ENCODE data around the gene LLGL2.

LLGL2 gene

DNA sequence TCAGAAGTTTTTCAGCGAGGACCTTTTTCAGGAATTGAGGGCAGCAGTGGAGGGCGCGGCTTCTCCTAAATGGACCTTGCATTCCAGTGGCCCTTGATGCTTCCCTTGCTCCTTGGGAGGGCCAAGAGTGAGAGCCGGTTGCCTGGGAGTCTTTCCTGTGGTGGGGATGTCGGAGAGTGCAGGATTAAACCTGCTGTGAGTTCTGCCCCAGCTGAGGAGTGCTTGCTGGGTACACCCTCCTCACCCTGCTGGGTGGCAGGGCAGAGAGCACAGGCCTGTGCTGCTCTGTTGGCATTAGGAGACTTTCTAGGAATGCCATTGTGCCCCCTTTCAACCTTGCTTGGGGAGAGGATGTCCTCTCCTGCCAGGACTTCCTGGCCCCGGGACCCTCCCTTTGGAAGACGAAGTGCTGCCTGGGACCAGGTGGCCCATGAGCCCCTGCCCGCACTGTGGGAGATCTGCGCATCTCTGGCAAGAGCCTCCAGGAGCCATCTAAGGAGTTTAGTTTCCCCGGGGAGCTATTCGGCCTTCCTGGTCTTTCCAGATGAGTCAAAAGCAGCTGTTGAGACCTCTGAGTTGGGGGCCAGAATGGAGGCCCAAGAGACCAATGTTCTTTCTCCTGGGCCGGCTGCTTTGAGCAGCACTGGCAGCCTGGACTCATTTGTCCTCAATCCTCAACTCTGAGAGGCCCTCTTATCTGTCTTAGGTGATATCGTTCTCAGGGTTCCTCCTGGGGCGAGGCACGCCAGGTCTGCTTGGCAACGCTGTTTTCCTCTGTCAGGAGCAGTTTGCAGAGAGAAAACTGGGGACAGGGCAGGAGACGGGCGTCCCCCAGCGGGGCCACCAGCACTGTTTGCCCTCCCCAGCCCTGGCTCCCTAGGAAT, 5.6 kb downstream of the LLGL2 start:
- Histone ChIP-seq H4K20me1 (peaks cover 44% of the 10 kb centered on the region), H3K4me3 (no peak overlapping the region), H3K4me2 (peak overlapping the region; percentile 52), H3K27me3 (peaks cover 13% of the 10 kb centered on the region; the same call in 1 of the 2 replicates), H3K36me3 (peaks cover 28% of the 10 kb centered on the region), H3K4me1 (peaks cover 59% of the 10 kb centered on the region), H3K9ac (0 out of 2 replicates have a peak overlapping the region, but pooled peaks have one; percentile 1), H3K27ac (no peak overlapping the region; the same call in 1 of the 2 replicates), H3K9me3 (no peaks in the 10 kb centered on the region)
- TF ChIP-seq Cebpa-rat (IDR thresholded peaks at IDR 0.05): no peak

DNA sequence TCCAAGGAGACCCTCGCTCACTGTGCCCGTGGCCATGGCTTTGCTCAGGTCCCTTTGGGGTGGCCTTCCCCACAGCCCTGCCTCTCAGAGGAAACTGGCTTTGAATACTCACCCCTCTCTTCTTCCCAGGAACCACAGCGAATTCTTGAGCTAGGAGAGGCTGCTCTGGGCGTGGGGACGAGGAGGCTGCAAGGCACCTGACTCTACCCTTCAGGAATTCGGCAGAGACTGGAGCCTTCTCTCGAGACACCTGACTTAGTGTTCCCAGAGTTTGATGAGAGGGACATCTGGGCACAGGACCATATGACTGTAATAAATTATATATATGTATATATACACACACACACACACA, 6.2 kb downstream of the LLGL2 start:
- Histone ChIP-seq H3K4me3 (no peak overlapping the region), H3K27me3 (peaks cover 7% of the 10 kb centered on the region; the same call in 1 of the 2 replicates), H3K9ac (no peak overlapping the region), H3K27ac (no peak overlapping the region; the same call in 1 of the 2 replicates), H3K4me2 (peak overlapping the region; percentile 52), H3K9me3 (no peaks in the 10 kb centered on the region), H3K4me1 (peaks cover 57% of the 10 kb centered on the region), H3K36me3 (peaks cover 28% of the 10 kb centered on the region), H4K20me1 (peaks cover 41% of the 10 kb centered on the region)
- TF ChIP-seq Cebpa-rat (IDR thresholded peaks at IDR 0.05): no peak

- Histone ChIP-seq H4K20me1 (peaks cover 35% of the 10 kb centered on the region), H3K27ac (peak overlapping the region; percentile 64), H3K4me2 (peak overlapping the region; percentile 68), H3K27me3 (no peaks in the 10 kb centered on the region), H3K9me3 (no peaks in the 10 kb centered on the region), H3K4me3 (no peak overlapping the region), H3K36me3 (peaks cover 34% of the 10 kb centered on the region), H3K9ac (peak overlapping the region; percentile 11; the same call in 1 of the 2 replicates), H3K4me1 (peaks cover 43% of the 10 kb centered on the region)
- TF ChIP-seq Cebpa-rat (IDR thresholded peaks at IDR 0.05): no peak
Measured at GRCh38 chr17:75535119-75535537, 9.6 kb downstream of the LLGL2 start.

DNA sequence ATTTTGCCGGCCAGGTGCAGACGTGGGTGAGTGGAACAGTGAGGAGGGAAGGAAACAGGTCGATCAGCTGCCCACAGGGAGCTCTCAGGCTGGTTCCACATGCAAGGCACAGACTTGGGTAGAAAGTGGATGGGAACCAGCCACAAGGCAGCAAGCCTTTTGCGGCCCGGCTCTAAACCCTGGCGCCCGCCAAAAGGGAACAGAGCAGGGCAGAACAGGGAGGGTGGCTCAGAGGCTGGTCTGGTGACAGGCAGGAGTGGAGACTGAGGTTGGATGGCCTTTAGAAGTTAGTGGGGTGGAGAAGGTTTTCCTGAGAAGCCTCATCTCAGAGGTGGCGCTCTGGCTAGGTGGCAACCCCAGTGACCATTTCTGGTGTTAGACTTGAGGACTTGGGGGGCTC, 10.4 kb downstream of the LLGL2 start:
- H3K4me1 ChIP-seq: peaks cover 37% of the 10 kb centered on the region
- H3K27me3 ChIP-seq: no peaks in the 10 kb centered on the region
- no peaks in the 10 kb centered on the region for H3K9me3 ChIP-seq
- no peak overlapping the region for H3K4me3 ChIP-seq
- peaks cover 39% of the 10 kb centered on the region for H3K36me3 ChIP-seq
- TF ChIP-seq Cebpa-rat (IDR thresholded peaks at IDR 0.05): no peak
- peaks cover 36% of the 10 kb centered on the region for H4K20me1 ChIP-seq
- peak overlapping the region; percentile 68 for H3K4me2 ChIP-seq
- peak overlapping the region; percentile 11; the same call in 1 of the 2 replicates for H3K9ac ChIP-seq
- H3K27ac ChIP-seq: peak overlapping the region; percentile 64; the same call in 1 of the 2 replicates

DNA sequence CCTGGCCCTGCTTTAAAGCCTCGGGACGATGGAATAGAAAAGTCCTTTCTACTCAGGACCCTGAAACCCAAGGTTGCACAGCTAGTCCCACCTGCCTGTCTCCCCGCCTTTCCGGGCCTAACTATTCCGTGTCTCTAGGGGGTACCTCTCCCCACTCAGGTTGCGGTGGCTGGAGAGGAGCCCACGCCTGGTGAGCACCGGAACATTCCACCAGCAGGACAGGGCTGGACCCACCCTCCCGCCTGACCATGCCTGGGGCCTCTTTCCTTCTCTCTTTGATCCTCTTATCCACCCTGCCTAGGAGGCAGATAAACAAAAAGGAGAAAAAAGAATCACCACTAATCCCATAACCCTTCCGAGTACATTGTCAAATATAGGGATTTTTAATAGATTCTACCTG, 10.9 kb downstream of the LLGL2 start:
- H3K27ac ChIP-seq: no peak overlapping the region
- H3K4me3 ChIP-seq: no peak overlapping the region
- peaks cover 39% of the 10 kb centered on the region for H3K36me3 ChIP-seq
- H3K4me2 ChIP-seq: peak overlapping the region; percentile 68; the same call in 1 of the 2 replicates
- H3K4me1 ChIP-seq: peaks cover 32% of the 10 kb centered on the region
- peaks cover 36% of the 10 kb centered on the region for H4K20me1 ChIP-seq
- H3K27me3 ChIP-seq: no peaks in the 10 kb centered on the region
- H3K9me3 ChIP-seq: no peaks in the 10 kb centered on the region
- TF ChIP-seq Cebpa-rat (IDR thresholded peaks at IDR 0.05): no peak
- no peak overlapping the region for H3K9ac ChIP-seq

DNA sequence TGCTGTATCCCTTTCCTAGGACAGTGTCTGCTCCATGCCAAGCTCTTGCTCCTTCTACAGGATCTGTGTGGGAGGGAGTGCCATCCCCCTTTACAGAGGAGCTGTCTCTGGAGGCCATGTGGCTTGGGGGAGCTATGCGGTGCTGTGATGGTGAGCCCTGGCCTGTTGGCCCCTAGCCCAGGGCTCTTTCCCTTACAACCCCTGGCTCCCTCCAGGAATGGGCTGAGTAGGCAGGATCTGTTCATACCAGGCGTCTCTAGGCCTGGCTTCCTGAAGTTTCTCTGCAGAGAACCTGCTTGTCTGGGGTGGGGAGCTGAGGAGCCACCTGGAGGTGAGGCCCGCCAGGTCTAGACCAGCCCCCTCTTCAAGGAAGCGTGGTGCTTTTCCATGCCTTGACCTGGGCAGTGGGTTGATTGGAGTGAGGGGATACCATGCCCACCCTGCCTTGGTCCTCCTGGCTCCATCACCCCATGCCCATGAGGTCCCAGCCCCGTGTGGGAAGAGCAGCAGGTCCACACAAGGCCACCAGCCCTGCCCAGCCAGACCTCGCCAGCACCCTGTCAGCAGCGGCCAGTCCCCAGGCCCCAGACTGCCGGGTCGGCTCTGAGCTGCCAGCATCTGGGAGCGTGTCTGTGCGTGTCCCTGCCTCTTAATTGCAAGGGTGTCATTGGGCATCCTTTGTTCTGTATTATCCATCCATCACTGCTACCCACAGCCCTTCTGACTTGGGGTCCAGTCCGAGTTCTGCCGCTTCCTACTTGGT, 14.7 kb downstream of the LLGL2 start:
- H3K4me1 ChIP-seq: peaks cover 13% of the 10 kb centered on the region
- peaks cover 32% of the 10 kb centered on the region for H3K36me3 ChIP-seq
- H3K27ac ChIP-seq: no peak overlapping the region
- H3K4me2 ChIP-seq: no peak overlapping the region
- H3K9me3 ChIP-seq: no peaks in the 10 kb centered on the region
- peaks cover 26% of the 10 kb centered on the region for H4K20me1 ChIP-seq
- no peak overlapping the region for H3K4me3 ChIP-seq
- no peak for TF ChIP-seq Cebpa-rat (IDR thresholded peaks at IDR 0.05)
- no peaks in the 10 kb centered on the region for H3K27me3 ChIP-seq
- H3K9ac ChIP-seq: no peak overlapping the region

GRCh38 chr17:75540923-75541503, 15.5 kb downstream of the LLGL2 start:
- H3K9me3 ChIP-seq: no peaks in the 10 kb centered on the region
- no peaks in the 10 kb centered on the region for H3K27me3 ChIP-seq
- H3K4me1 ChIP-seq: peaks cover 4% of the 10 kb centered on the region
- peaks cover 23% of the 10 kb centered on the region for H4K20me1 ChIP-seq
- no peak overlapping the region for H3K9ac ChIP-seq
- no peak overlapping the region for H3K4me3 ChIP-seq
- no peak overlapping the region for H3K4me2 ChIP-seq
- H3K36me3 ChIP-seq: peaks cover 34% of the 10 kb centered on the region
- TF ChIP-seq Cebpa-rat (IDR thresholded peaks at IDR 0.05): no peak
- H3K27ac ChIP-seq: peak overlapping the region; percentile 40; the same call in 1 of the 2 replicates

- Histone ChIP-seq H4K20me1 (peaks cover 20% of the 10 kb centered on the region), H3K36me3 (peaks cover 40% of the 10 kb centered on the region), H3K4me1 (no peaks in the 10 kb centered on the region), H3K9ac (no peak overlapping the region), H3K9me3 (no peaks in the 10 kb centered on the region), H3K4me3 (no peak overlapping the region), H3K27me3 (no peaks in the 10 kb centered on the region), H3K4me2 (no peak overlapping the region), H3K27ac (no peak overlapping the region)
- TF ChIP-seq Cebpa-rat (IDR thresholded peaks at IDR 0.05): no peak
Measured at GRCh38 chr17:75542229-75542628, 16.7 kb downstream of the LLGL2 start.

DNA sequence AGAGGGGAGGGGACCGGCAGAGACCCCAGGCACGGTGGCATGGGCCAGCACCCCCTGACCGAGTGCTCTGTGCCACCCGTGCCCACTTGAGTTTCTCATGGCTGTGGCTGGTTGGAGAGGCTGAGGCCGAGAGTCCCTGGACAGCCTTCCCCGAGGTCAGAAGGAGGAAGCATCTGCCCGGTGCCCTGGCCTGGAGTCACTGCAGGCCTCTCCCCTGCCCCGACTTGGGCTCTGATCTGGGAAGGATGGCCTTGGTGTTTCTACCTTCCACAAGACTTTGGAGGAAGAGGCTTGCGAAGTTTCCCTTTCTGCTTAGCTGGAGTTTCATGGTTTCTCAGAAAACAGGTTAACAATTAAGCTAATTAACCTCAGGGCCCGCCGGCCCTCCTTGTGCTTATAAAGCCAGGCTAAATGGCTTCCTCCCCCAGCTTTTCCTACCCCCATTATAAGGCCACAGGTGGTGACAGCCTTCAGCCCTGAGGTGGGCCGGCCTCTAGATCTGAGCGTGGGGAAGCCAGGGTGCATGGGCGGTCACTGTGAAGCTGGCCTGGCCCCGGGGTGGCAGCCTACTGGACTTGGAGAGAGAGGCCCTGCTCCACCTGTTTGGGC, 17.3 kb downstream of the LLGL2 start:
- Histone ChIP-seq H3K9ac (no peak overlapping the region), H3K27ac (no peak overlapping the region; the same call in 1 of the 2 replicates), H3K36me3 (peaks cover 40% of the 10 kb centered on the region), H3K4me3 (no peak overlapping the region), H3K27me3 (no peaks in the 10 kb centered on the region), H4K20me1 (peaks cover 20% of the 10 kb centered on the region), H3K4me2 (no peak overlapping the region), H3K9me3 (no peaks in the 10 kb centered on the region), H3K4me1 (no peaks in the 10 kb centered on the region)
- no peak for TF ChIP-seq Cebpa-rat (IDR thresholded peaks at IDR 0.05)

Data from BLaER1 (cell line).